ENCODE data around the gene ORAI1. TPM values are rescaled to one million over a fixed set of nuclear protein-coding genes. Genes with fewer than 3 reads are reported as not detected.
"Not testable (repeated sequence)": the region's sequence is repeated elsewhere in the genome, so short reads cannot be mapped to it uniquely, and the experiment has no call there.

Gene ORAI1
- total RNA-seq, 4 donors from 2014 or later, result 1.8 to 20.0 (median 13.8) TPM

DNA sequence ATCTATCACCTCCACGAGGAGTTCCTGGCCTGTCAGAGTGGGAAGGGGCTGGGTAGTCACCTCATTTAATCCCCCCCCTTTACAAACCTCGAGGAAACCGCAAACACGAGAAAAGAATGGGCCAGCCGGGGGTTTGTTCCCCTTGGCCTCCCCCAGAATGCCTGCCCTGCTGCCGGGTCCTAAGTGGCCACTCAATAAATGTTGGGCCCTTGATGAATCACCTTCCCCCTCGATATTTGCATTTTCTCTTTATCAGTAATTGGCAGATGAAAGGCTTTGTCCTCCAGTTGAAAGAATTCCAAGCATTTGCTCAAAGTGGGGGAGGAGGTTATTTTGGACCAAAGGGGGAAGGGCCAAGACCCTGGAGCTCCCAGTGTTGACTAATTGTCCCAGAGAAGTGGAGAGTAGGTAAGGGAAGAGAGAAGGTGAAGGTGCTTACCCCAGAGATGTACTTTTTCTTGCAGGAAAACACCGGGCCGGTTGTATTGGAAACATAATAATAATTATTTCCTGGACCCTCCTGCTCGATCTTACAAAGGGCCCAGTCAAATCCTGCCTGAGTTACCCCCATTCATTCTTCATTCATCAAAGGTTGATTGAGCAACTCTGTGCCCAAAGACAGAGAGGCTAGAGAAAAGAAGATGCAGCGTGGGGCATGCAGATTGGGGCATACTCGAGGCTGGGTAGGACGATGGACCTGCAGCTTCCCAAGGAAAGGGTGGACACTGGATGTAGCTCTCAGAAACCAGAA lies 43.6 kb upstream of the ORAI1 start:
- no peaks in the 10 kb centered on the region for H3K36me3 ChIP-seq
- no peak for DNase-seq
- peaks cover 0 to 16% of the 10 kb centered on the region in 2 donors for H3K4me1 ChIP-seq
- H3K27ac ChIP-seq, result peak overlapping the region; percentile 80 to 88
- no peaks in the 10 kb centered on the region for H3K27me3 ChIP-seq
- no peaks in the 10 kb centered on the region for H3K9me3 ChIP-seq
- H3K4me3 ChIP-seq, result no peak overlapping the region
- intact Hi-C loops (cut with DNase I; ENCODE audit: low total_unique reads), result no loop called here
- no peak for TF ChIP-seq POLR2A (IDR thresholded peaks at IDR 0.05)
- TF ChIP-seq CTCF (IDR thresholded peaks at IDR 0.05), result no peak

DNA sequence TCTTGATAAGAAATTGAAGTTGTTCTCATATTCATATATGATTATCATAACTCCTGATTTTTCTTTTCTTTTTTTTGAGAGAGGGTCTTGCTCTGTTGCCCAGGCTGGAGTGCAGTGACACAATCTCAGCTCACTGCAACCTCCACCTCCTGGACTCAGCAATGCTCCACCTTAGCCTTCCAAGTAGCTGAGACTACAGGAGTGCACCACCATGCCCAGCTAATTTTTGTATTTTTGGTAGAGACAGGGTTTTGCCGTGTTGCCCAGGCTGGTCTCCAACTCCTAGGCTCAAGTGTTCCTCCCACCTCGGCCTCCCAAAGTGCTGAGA lies 43.0 kb upstream of the ORAI1 start:
- H3K36me3 ChIP-seq; H3K27me3 ChIP-seq; H3K4me3 ChIP-seq; DNase-seq; H3K27ac ChIP-seq; H3K9me3 ChIP-seq; intact Hi-C loops (cut with DNase I; ENCODE audit: low total_unique reads): not testable (repeated sequence)
- peaks cover 0 to 10% of the 10 kb centered on the region in 2 donors for H3K4me1 ChIP-seq

DNA sequence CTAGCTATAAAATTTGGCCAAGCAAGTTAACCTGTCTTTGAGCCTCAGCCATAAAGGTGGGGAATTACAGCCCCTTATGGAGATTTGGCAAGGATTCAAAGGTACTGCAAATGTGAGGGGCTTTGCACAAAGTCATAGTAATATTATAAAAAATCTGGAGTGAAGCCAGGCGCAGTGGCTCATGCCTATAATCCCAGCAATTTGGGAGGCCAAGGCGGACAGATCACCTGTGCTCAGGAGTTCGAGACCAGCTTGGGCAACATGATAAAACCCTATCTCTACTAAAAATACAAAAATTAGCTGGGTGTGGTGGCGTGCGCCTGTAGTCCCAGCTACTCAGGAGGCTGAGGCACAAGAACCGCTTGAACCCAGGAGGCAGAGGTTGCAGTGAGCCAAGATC lies 41.4 kb upstream of the ORAI1 start:
- H3K4me3 ChIP-seq; H3K27ac ChIP-seq; intact Hi-C loops (cut with DNase I; ENCODE audit: low total_unique reads); H3K4me1 ChIP-seq; H3K27me3 ChIP-seq; DNase-seq; H3K9me3 ChIP-seq; H3K36me3 ChIP-seq: not testable (repeated sequence)

- Histone ChIP-seq H3K27me3 (no peaks in the 10 kb centered on the region), H3K4me3 (peak overlapping the region in 1 of 2 donors; percentile 50), H3K36me3 (no peaks in the 10 kb centered on the region), H3K9me3 (no peaks in the 10 kb centered on the region), H3K27ac (peak overlapping the region; percentile 86 to 90), H3K4me1 (peaks cover 0 to 3% of the 10 kb centered on the region in 2 donors)
- intact Hi-C loops (cut with DNase I; ENCODE audit: low total_unique reads), result no loop called here
- DNase-seq, result peak in 1 of 2 donors; percentile 30
- no peak for TF ChIP-seq CTCF (IDR thresholded peaks at IDR 0.05)
- no peak for TF ChIP-seq POLR2A (IDR thresholded peaks at IDR 0.05)
Measured at GRCh38 chr12:121590476-121591143, 35.7 kb upstream of the ORAI1 start.

DNA sequence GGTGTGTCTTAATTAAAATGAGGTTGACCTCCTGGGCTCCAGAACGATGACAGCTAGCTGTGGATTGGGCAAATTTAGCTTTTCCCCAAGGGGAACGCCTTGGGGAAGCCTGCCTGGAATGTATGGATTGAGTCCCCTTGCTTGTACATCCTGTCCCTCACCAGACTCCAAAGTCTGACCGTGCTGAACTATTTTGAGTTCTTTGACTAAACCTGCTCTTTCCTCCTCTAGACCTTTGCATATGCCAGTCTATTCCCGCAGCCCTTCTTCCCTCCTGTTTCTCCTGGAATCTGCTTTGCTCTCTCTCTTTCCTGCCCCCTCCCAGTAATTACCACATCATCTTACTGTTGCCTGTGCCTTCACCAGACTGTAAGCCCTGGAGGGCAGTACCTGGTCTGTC lies 34.0 kb upstream of the ORAI1 start:
- H3K27ac ChIP-seq, result no peak overlapping the region
- no peaks in the 10 kb centered on the region for H3K36me3 ChIP-seq
- H3K4me1 ChIP-seq, result peaks cover 0 to 3% of the 10 kb centered on the region in 2 donors
- TF ChIP-seq POLR2A (IDR thresholded peaks at IDR 0.05) (no peak), CTCF (IDR thresholded peaks at IDR 0.05) (no peak)
- H3K9me3 ChIP-seq, result no peaks in the 10 kb centered on the region
- H3K4me3 ChIP-seq, result no peak overlapping the region
- H3K27me3 ChIP-seq, result no peaks in the 10 kb centered on the region
- intact Hi-C loops (cut with DNase I; ENCODE audit: low total_unique reads), result no loop called here
- DNase-seq, result no peak

- H3K36me3 ChIP-seq, result no peaks in the 10 kb centered on the region
- TF ChIP-seq POLR2A (IDR thresholded peaks at IDR 0.05) (no peak), CTCF (IDR thresholded peaks at IDR 0.05) (no peak)
- no peaks in the 10 kb centered on the region for H3K27me3 ChIP-seq
- intact Hi-C loops (cut with DNase I; ENCODE audit: low total_unique reads), result no loop called here
- no peak overlapping the region for H3K4me3 ChIP-seq
- no peaks in the 10 kb centered on the region for H3K9me3 ChIP-seq
- H3K27ac ChIP-seq, result no peak overlapping the region
- DNase-seq, result no peak
- H3K4me1 ChIP-seq, result peaks cover 0 to 3% of the 10 kb centered on the region in 2 donors
Measured at GRCh38 chr12:121595520-121595919, 30.8 kb upstream of the ORAI1 start.
